Osteocyte (in vitro differentiated cells): ENCODE results near the gene FRMD6. TPM values are rescaled to one million over a fixed set of nuclear protein-coding genes. Genes with fewer than 3 reads are reported as not detected.

ENCODE experiments used
- DNase-seq: peaks from one replicate; pipeline ENCODE4 v3.0.0; 2021; ENCODE audit warnings: mixed read lengths; ENCODE audit not compliant: unreplicated experiment; ENCODE audit errors: extremely low spot score
- H3K27ac Mint-ChIP-seq: one replicate; pipeline ENCODE4 v1.8.0; 2021; ENCODE audit warnings: mild to moderate bottlenecking, mixed read lengths; ENCODE audit not compliant: unreplicated experiment
- H3K27me3 Mint-ChIP-seq: one replicate; pipeline ENCODE4 v1.8.0; 2021; ENCODE audit warnings: mixed read lengths; ENCODE audit not compliant: unreplicated experiment
- H3K36me3 Mint-ChIP-seq: one replicate; pipeline ENCODE4 v1.8.0; 2021; ENCODE audit warnings: mixed read lengths; ENCODE audit not compliant: unreplicated experiment
- H3K4me1 Mint-ChIP-seq: one replicate; pipeline ENCODE4 v1.8.0; 2021; ENCODE audit warnings: mixed read lengths; ENCODE audit not compliant: unreplicated experiment
- H3K4me3 Mint-ChIP-seq: one replicate; pipeline ENCODE4 v1.8.0; 2021; ENCODE audit warnings: mild to moderate bottlenecking, moderate library complexity, mixed read lengths; ENCODE audit not compliant: unreplicated experiment
- H3K9me3 Mint-ChIP-seq: one replicate; pipeline ENCODE4 v1.8.0; 2021; ENCODE audit warnings: mixed read lengths; ENCODE audit not compliant: unreplicated experiment
- CTCF ChIP-seq: fragments of 200-600 bp; sonication (generic); IDR thresholded peaks from 2 replicates; pipeline ENCODE4 v1.5.0; 2021; ENCODE audit warnings: antibody characterized with exemption, mild to moderate bottlenecking, moderate library complexity
- total RNA-seq: library from RNA; stranded (reverse); gene quantifications from 2 replicates; pipeline ENCODE4 v1.2.1, GENCODE V29; 2021

FRMD6 gene
- total RNA-seq, 1 donor from 2014 or later: 124 TPM

GRCh38 chr14:51644217-51644933, 7.3 kb upstream of the FRMD6 start:
- Mint-ChIP-seq H3K36me3 (peaks cover 15% of the 10 kb centered on the region), H3K27ac (no peak overlapping the region), H3K4me3 (no peak overlapping the region), H3K27me3 (no peaks in the 10 kb centered on the region), H3K9me3 (no peaks in the 10 kb centered on the region), H3K4me1 (peaks cover 19% of the 10 kb centered on the region)
- DNase-seq: no peak
- TF ChIP-seq CTCF: no peak

- no peak for DNase-seq
- Mint-ChIP-seq H3K27ac (peak overlapping the region; percentile 32), H3K9me3 (no peaks in the 10 kb centered on the region), H3K4me1 (peaks cover 33% of the 10 kb centered on the region), H3K36me3 (peaks cover under 1% of the 10 kb centered on the region), H3K27me3 (no peaks in the 10 kb centered on the region), H3K4me3 (no peak overlapping the region)
- TF ChIP-seq CTCF: no peak
Measured at GRCh38 chr14:51648296-51648695, 3.4 kb upstream of the FRMD6 start.

GRCh38 chr14:51650716-51651387, 858 bp upstream of the FRMD6 start:
- no peak for DNase-seq
- TF ChIP-seq CTCF: no peak
- Mint-ChIP-seq H3K4me1 (peaks cover 49% of the 10 kb centered on the region), H3K9me3 (no peaks in the 10 kb centered on the region), H3K27ac (peak overlapping the region; percentile 89), H3K4me3 (peak overlapping the region; percentile 86), H3K36me3 (no peaks in the 10 kb centered on the region), H3K27me3 (no peaks in the 10 kb centered on the region)

GRCh38 chr14:51652168-51653078, 713 bp downstream of the FRMD6 start:
- Mint-ChIP-seq H3K27me3 (no peaks in the 10 kb centered on the region), H3K9me3 (no peaks in the 10 kb centered on the region), H3K4me3 (peak overlapping the region; percentile 93), H3K27ac (peak overlapping the region; percentile 92), H3K4me1 (peaks cover 62% of the 10 kb centered on the region), H3K36me3 (peaks cover 7% of the 10 kb centered on the region)
- TF ChIP-seq CTCF: no peak
- DNase-seq: peak; percentile 86
